Right forelimb (tissue), 1 donor: ENCODE data around the gene ENTPD8.

Experiments used
- DNase-seq: peaks from one replicate; pipeline ENCODE4 v3.0.0-alpha.2; 2018

The ENTPD8 gene

GRCh38 chr9:137441289-137441934 lies at the start of gene ENTPD8:
TSS of gene ENTPD8 (minus strand) at chr9:137441357. CDS start at chr9:137438285, 3,072 bp downstream.
- DNase-seq, result peak; percentile 71

GRCh38 chr9:137490532-137491186 lies 49.5 kb upstream of the ENTPD8 start:
- no peak for DNase-seq

- no peak for DNase-seq
These were observed 47.7 kb upstream of the ENTPD8 start for GRCh38 chr9:137488906-137489305.

GRCh38 chr9:137488327-137488653 lies 47.1 kb upstream of the ENTPD8 start:
- peak; percentile 31 for DNase-seq

- DNase-seq, result peak; percentile 36
These were observed 46.5 kb upstream of the ENTPD8 start for GRCh38 chr9:137487454-137488326.

GRCh38 chr9:137486545-137487453 lies 45.6 kb upstream of the ENTPD8 start:
- DNase-seq, result peak; percentile 43

GRCh38 chr9:137486141-137486490 lies 45.0 kb upstream of the ENTPD8 start:
- DNase-seq, result peak; percentile 32

GRCh38 chr9:137485343-137486140 lies 44.4 kb upstream of the ENTPD8 start:
- no peak for DNase-seq

- DNase-seq, result no peak
These were observed 43.6 kb upstream of the ENTPD8 start for GRCh38 chr9:137484551-137485315.

- peak; percentile 31 for DNase-seq
These were observed 41.1 kb upstream of the ENTPD8 start for GRCh38 chr9:137482094-137482781.

GRCh38 chr9:137480686-137481683 lies 39.8 kb upstream of the ENTPD8 start:
- peak; percentile 20 for DNase-seq

GRCh38 chr9:137479892-137480685 lies 38.9 kb upstream of the ENTPD8 start:
- peak; percentile 36 for DNase-seq

GRCh38 chr9:137478962-137479861 lies 38.1 kb upstream of the ENTPD8 start:
- DNase-seq, result peak; percentile 54

GRCh38 chr9:137478613-137478961 lies 37.4 kb upstream of the ENTPD8 start:
- no peak for DNase-seq

GRCh38 chr9:137477778-137478612 lies 36.8 kb upstream of the ENTPD8 start:
- peak; percentile 39 for DNase-seq

- no peak for DNase-seq
These were observed 35.7 kb upstream of the ENTPD8 start for GRCh38 chr9:137476856-137477255.
